Lung (tissue), 12 donors: Measurements from ENCODE around the gene UBA52. TPM values are rescaled to one million over a fixed set of nuclear protein-coding genes. Genes with fewer than 3 reads are reported as not detected.

Experiments used
- ATAC-seq: fragments of 200-7000 bp; cut with Tn5 transposase; one replicate; pipeline ENCODE4 v1.9.1; 2020; ENCODE audit warnings: moderate number of reproducible peaks; ENCODE audit not compliant: insufficient read depth, low FRiP score
- DNase-seq, 3 donors: peaks; one replicate each; pipeline ENCODE4 v3.0.0-alpha.2; 2013 to 2017
- H3K27ac ChIP-seq, 2 donors: one replicate each; pipeline ENCODE4 v1.5.1; 2013; ENCODE audit warnings: mild to moderate bottlenecking in 2 of 2, moderate library complexity in 2 of 2, control low read depth in 1 of 2, inconsistent platforms in 1 of 2, low read depth in 1 of 2, low read length in 1 of 2
- H3K27me3 ChIP-seq, 3 donors: one replicate each; pipeline ENCODE4 v1.5.1; 2013; ENCODE audit warnings: low read length in 2 of 3; ENCODE audit not compliant: control insufficient read depth in 3 of 3, insufficient read depth in 3 of 3
- H3K36me3 ChIP-seq, 4 donors: one replicate each; pipeline ENCODE4 v1.5.1; 2013; ENCODE audit warnings: low read length in 4 of 4, mild to moderate bottlenecking in 1 of 4, moderate library complexity in 1 of 4; ENCODE audit not compliant: control insufficient read depth in 4 of 4, insufficient read depth in 4 of 4
- H3K4me1 ChIP-seq, 5 donors: one replicate each; pipeline ENCODE4 v1.5.1; 2013; ENCODE audit warnings: low read length in 5 of 5, mild to moderate bottlenecking in 2 of 5, moderate library complexity in 1 of 5; ENCODE audit not compliant: control insufficient read depth in 5 of 5, insufficient read depth in 5 of 5
- H3K4me3 ChIP-seq: one replicate; pipeline ENCODE4 v1.5.1; 2013; ENCODE audit warnings: mild to moderate bottlenecking, control low read depth, moderate library complexity
- H3K9ac ChIP-seq, 2 donors: one replicate each; pipeline ENCODE4 v1.5.1; 2013; ENCODE audit warnings: low read length in 2 of 2, control low read depth in 1 of 2; ENCODE audit not compliant: insufficient read depth in 1 of 2
- H3K9me3 ChIP-seq, 4 donors: one replicate each; pipeline ENCODE4 v1.5.1; 2013; ENCODE audit warnings: low read length in 3 of 4, mild to moderate bottlenecking in 1 of 4, moderate library complexity in 1 of 4; ENCODE audit not compliant: control insufficient read depth in 4 of 4, insufficient read depth in 3 of 4
- WGBS, 2 donors: extraction: QIAGEN DNeasy Blood & Tissue Kit; methylation state at CpG; one replicate each; pipeline ENCODE4 v1.1.7; 2013; 5-methylcytosine and 5-hydroxymethylcytosine counted together
- polyA plus RNA-seq, 2 donors: library from polyadenylated mRNA; stranded (reverse); fragments of 200-250 nt; gene quantifications; one replicate each; pipeline ENCODE4 v1.2.1, GENCODE V29; 2013
- total RNA-seq, 2 donors: library from RNA; depleted of rRNA in 1 of 2; stranded (reverse); fragments of >200 nt in 1 of 2; gene quantifications; one replicate each; pipeline ENCODE4 v1.2.1, GENCODE V29; 2014 to 2021
- TF ChIP-seq, protein P1 (sequence below): IDR thresholded peaks from 2 replicates; pipeline ENCODE4 v1.5.1; 2012; ENCODE audit warnings: mild to moderate bottlenecking; ENCODE audit errors: control extremely low read depth, extremely low read depth
- donor health status: control.
- donor health status: control.
- donor health status: Bipolar disorder and iron deficiency.
- donor health status: healthy.
- donor health status: DM: yes; HTN: yes; CAD: no.

Gene UBA52
- total and polyA plus RNA-seq, 4 donors = 689 to 1,266 (median 1,030) TPM

DNA sequence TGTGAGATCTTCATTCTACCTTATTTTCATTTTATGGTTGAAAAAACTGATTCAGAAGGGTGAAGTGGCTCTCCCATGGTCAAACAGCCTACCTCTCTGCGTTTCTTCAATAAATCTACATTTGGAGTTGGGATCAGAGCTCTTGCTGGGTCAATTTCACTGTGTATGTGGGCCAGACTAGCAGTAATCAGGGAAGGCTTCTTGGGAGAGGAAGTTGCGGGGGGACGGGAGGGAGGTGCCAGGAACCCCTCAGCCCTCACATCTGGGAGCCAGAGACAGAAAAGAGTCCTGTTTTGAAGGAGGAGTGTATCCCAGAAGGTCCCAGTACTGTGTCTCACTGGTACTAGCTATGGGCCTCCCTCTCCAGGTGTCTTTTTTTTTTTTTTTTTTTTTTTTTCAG is 13.1 kb upstream of the UBA52 start:
- 51 to 53% methylated on average over 3 of the region's 3 CpGs for WGBS, 2 donors
- Histone ChIP-seq H3K27ac (peak overlapping the region; percentile 85 to 96), H3K9ac (peak overlapping the region; percentile 65 to 87), H3K27me3 (no peaks in the 10 kb centered on the region), H3K9me3 (no peaks in the 10 kb centered on the region), H3K36me3 (peaks cover 0 to 12% (median 4%) of the 10 kb centered on the region in 4 donors), H3K4me3 (no peak overlapping the region), H3K4me1 (peaks cover 0 to 14% (median 0%) of the 10 kb centered on the region in 5 donors)
- ATAC-seq (no peak), DNase-seq (no peak)
- TF ChIP-seq, protein P1, sequence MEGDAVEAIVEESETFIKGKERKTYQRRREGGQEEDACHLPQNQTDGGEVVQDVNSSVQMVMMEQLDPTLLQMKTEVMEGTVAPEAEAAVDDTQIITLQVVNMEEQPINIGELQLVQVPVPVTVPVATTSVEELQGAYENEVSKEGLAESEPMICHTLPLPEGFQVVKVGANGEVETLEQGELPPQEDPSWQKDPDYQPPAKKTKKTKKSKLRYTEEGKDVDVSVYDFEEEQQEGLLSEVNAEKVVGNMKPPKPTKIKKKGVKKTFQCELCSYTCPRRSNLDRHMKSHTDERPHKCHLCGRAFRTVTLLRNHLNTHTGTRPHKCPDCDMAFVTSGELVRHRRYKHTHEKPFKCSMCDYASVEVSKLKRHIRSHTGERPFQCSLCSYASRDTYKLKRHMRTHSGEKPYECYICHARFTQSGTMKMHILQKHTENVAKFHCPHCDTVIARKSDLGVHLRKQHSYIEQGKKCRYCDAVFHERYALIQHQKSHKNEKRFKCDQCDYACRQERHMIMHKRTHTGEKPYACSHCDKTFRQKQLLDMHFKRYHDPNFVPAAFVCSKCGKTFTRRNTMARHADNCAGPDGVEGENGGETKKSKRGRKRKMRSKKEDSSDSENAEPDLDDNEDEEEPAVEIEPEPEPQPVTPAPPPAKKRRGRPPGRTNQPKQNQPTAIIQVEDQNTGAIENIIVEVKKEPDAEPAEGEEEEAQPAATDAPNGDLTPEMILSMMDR = no peak

DNA sequence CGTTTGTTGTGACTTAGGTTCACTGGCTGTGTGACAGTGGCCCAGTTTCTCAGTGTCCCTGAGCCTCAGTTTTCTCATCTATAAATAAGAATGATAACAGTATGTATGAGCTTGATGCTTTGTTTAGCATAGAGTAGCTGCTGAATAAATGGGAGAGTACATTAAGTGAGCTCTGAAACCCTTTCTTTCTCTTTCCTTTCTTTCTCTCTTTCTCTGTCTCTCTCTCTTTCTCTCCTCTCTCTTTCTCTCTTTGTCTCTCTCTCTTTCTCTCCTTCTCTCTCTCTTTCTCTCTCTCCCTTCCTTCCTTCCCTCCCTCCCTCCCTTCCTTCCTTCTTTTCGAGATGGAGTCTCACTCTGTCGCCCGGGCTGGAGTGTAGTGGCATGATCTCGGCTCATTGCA is 12.0 kb upstream of the UBA52 start:
- Histone ChIP-seq H3K27ac (no peak overlapping the region), H3K9ac (no peak overlapping the region), H3K4me1 (peaks cover 0 to 14% (median 0%) of the 10 kb centered on the region in 5 donors), H3K4me3 (no peak overlapping the region), H3K27me3 (no peaks in the 10 kb centered on the region), H3K9me3 (no peaks in the 10 kb centered on the region), H3K36me3 (peaks cover 3 to 18% (median 9%) of the 10 kb centered on the region in 4 donors)
- ATAC-seq = no peak
- 53 to 57% methylated on average over 5 of the region's 5 CpGs for WGBS, 2 donors
- no peak for DNase-seq
- TF ChIP-seq, protein P1 = no peak

DNA sequence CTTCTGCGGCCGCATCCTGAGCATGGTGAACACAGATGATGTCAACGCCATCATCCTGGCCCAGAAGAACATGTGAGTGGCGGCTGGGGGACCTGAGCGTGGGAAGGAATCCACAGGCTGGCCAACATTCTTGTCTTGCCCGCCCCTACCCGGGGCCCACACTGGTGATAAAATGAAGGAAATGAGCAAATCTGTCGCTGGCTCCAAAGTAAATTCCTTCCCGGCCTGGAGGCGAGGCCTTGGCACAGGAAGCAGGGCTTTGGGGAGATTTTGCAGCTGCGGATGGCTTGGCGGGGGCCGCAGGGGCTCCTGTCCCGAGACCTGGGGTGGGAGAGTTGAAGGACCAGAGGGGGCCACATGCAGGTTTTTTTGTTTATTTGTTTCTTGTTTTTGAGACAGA is 9.6 kb upstream of the UBA52 start:
- DNase-seq = peak in 2 of 3 donors; percentile 16 to 29
- no peak for ATAC-seq

More for the DNA sequence above, 9.6 kb upstream of the UBA52 start:
- peaks cover 10 to 37% (median 17%) of the 10 kb centered on the region in 4 donors for H3K36me3 ChIP-seq
- H3K27me3 ChIP-seq = no peaks in the 10 kb centered on the region
- TF ChIP-seq, protein P1 = no peak
- H3K27ac ChIP-seq = peak overlapping the region; percentile 36 to 73
- H3K4me1 ChIP-seq = peaks cover 0 to 14% (median 0%) of the 10 kb centered on the region in 5 donors
- WGBS, 2 donors = 71 to 80% methylated on average over 14 of the region's 14 CpGs
- H3K9me3 ChIP-seq = no peaks in the 10 kb centered on the region
- no peak overlapping the region for H3K9ac ChIP-seq
- no peak overlapping the region for H3K4me3 ChIP-seq
